ENCODE results near the gene DTNB.
"Not testable (repeated sequence)": the region's sequence is repeated elsewhere in the genome, so short reads cannot be mapped to it uniquely, and the experiment has no call there.

DTNB gene

DNA sequence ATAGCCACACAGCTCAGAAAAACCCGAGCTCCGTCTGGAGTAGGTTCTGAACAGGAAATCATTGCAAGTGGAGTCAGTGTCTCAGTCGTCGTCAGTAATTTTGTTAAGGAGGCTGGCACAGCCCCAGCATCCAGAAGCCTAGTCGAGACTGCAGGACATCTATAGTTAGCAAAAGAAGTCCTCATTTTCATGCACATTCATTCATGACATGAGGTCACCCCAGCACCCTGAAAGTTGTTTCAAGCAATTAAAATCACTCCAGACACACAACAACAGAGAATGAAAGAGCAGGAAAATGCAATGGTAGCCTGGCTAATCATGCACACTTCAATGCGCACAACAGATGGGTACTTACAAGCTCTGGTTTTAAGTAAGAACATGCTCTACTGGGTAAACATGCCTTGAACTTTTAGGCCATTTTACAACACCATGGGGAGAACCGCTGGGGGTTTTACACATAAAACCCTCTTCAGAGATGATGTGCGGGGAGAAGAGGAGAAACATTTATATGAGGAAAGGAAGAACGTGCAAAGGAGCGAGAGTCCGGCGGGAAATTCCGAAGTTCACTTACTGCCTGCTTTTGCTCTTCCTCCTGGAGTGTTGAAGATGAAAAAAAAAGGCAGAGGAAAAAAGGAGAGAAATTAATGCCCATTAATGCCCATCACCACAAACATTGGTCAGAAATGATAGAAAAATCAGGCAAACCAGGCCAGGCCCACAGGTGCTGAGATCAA is 254.3 kb downstream of the DTNB start:
- no peak for DNase-seq (ENCODE audit: low spot score)

DNA sequence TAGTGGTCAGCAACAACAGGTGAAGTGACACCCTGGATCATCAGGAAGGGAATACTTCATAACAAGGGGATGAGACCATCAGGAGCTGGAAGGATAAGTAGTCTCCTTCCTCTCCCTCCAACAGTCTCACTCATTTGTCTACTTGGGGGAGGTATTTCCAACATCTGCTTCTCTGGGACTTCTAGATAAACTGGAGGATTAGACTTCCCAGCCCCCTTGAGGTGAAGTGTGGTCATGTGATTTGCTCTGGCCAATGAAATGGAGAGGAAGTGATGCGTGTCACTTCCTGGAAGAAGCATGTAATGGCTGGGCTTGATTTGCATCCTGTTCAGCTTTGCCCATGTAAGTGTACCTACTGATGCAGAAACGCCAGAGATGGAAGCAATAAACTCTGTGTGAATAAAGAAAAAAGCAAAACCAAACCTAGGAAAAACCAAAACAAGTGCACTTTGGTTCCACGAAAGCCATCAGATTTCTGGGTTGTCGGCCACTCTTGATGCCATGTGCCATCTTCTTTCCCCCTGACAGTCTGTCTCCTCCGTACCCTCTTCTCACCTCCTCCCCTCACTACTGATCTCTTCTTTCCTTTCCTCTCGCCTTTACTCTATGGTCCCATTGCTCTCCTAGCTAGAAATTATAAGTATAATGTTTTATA is 255.5 kb downstream of the DTNB start:
- no peak for DNase-seq (ENCODE audit: low spot score)

DNA sequence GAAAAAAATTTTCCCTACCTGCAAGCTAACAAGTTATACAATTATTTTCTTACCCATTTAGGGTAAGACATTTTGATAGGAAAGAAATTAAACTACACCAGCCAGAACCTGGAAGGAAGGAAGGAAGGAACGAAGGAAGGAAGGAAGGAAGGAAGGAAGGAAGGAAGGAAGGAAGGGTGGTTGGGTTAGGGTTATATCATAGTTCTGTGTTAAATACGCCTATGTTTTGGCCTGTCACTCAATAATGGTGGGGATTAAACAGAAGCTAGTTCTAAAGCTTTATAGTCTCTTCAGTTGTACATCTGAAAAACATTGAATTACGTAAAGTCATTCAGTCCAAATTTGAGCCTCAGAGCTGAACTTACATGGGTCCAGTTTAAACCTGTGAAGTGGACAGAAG is 256.7 kb downstream of the DTNB start:
- no peak for DNase-seq (ENCODE audit: low spot score)

DNA sequence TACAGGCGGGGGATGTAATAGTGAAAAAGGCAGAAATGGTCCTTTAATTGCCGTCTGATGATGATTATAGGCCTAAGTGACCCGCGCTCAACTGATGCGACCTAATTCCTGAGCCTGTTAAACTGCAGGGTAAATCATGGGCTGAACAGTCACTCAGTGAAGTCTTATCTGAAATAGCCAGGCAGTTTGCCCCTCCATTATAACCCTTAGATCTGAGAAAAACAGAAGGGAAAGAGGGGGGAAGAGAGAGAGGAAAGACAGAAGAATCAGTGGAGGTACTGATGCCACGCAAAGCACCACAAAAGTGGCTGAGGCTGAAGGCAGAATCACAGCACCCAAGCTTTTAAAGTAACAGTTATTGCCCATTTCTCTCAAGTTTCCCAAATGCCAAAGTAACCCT is 258.6 kb downstream of the DTNB start:
- no peak for DNase-seq (ENCODE audit: low spot score)

DNA sequence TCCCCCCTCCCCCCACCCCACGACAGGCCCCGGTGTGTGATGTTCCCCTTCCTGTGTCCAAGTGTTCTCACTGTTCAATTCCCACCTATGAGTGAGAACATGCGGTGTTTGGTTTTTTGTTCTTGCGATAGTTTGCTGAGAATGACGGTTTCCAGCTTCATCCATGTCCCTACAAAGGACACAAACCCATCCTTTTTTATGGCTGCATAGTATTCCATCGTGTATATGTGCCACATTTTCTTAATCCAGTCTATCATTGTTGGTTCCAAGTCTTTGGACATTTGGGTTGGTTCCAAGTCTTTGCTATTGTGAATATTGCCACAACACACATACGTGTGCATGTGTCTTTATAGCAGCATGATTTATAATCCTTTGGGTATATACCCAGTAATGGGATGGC is 260.0 kb downstream of the DTNB start:
- not testable (repeated sequence) for DNase-seq (ENCODE audit: low spot score)

DNA sequence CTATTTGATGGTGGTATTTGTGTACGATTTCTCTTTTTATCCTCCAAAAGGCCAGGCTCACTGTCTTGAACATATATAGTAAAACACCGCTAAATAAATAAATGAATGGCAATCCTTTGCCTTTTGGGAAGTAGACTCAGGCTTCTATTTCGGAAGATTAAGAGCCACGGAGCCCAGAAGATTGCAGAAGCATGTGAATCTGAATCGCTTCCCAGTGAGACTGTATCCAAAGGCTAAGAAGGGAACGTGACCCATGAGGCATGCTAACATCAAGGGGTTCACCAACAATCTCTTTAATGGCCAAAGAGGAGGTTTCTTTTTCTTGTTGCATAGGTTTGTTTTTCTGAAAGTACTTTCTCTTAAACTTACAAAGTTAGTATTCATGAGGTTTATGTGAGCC is 261.6 kb downstream of the DTNB start:
- DNase-seq (ENCODE audit: low spot score) = no peak

DNA sequence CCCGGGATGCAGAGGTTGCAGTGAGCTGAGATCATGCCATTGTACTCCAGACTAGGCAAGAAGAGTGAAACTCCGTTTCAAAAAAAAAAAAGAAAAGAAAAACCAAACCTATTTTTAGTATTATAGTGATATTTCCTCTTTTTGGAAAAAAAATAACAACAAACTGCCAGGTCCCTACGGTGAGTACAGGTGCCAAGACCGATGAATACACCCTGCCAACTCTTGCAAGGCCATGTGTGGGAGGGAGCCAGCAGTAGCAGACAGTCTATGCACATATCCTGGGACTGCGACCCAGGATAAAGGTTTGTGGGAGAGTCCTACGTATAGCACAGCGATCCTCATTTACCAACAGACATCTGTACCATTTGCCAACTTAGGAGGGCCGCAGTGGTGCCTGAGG is 262.1 kb downstream of the DTNB start:
- DNase-seq (ENCODE audit: low spot score) = no peak

DNA sequence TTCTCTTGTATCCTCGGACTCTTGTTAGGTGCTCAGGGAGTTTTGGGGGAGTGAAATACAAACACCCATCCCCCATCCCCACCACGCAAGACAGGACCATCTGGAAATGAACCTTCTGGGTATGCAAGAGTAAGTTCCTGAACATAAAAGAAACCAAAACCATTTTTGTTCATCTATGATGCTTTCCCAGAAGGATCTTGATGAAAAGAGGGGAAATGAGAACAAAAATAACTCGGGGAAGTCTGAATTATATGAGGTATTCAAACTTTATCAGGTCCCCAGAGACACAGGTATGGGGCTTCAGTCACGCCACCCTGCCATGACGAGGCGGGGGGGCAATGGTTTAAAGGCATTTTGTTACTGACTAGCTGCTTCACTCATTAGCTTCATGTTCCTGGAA is 263.0 kb downstream of the DTNB start:
- DNase-seq (ENCODE audit: low spot score) = no peak

DNA sequence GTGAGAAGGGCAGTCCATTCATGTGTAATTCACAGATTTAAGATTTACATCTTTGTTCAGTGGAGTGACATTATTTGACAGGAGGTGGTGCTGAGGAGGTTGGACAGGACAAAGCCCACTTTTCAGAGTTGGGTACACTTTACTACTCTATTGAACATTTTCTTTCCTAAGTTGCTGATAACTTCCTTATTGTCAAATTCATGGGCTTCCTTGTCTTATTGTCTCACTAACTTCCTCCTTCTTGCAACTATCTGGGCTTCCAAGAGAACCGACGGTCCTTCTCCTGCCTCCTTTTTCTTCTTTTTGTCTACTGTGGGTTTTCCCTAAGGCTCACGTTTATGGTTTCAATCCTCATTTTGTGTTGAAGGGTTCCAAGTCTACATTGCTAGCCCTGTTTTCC is 263.9 kb downstream of the DTNB start:
- DNase-seq (ENCODE audit: low spot score) = no peak

DNA sequence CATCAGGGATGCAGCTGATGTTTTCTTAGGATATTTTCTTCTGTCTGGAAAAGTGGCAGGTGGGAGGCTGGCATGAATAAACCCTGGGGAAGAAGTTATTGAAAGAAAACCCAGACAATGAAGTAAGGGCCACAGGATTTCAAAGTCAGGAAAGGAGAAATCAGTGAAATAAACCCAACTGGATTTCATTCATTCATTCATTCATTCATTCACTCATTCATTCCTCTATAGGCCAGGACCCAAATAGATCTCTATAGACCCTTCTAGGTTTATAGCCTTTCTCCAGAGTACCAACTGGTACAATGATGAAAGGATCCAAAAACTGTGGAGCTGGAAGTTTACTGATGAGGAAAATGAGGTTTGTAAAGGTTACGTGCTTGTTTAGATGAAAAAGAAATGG is 264.3 kb downstream of the DTNB start:
- no peak for DNase-seq (ENCODE audit: low spot score)

DNA sequence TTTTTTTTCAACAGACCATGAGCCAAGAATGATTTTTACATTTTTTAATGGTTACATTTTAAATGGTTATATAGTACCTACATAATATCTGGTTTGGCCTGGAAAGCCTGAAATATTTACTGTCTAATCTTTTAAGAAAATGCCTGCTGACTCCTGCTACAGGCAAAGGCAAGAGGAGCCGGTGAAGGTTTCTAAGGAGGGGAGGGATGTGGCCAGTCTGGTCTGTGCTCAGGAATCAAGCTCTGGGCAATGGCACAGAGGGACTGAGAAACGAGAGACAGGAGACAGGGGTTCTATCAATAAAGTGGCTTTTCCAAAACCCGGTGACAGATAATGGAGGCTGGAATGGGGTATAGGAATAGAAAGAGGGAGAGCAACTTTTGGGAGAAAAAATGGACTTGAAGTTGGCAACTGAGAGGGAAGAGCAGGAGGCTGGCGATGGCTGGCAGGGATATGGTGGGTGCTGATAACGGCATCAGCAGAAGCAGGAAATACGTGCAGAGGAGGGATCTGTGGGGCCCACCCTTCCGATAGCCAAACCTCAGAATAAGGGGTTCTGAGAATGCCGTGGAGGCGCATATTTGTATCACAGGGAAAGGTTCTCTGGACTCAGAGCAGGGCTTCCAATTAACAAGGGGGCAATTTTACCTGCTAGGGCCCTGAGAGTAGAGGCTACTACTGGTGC is 267.6 kb downstream of the DTNB start:
- no peak for DNase-seq (ENCODE audit: low spot score)

DNA sequence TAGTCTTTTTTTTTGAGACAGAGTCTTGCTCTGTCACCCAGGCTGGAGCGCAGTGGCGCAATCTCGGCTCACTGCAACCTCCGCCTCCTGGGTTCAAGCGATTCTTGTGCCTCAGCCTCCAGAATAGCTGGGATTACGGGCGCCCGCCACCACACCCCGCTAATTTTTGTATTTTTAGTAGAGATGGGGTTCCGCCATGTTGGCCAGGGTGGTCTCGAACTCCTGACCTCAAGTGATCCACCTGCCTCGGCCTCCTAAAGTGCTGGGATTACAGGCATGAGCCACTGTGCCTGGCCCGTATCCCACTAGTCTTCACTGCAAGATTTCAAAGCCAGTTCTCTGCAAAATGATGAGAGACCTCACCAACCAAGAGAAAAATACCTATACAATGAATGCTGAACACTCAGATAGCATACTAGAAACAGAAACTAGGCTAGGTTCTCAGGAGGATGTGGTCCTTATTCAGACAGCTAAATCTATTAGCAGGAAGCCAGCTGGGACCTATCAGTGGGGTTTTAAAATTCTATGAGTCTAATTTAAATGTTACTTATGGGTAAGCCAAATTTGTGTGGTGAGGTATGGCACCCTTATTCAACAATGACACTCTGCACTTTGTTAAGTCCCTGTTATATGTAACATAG is 270.1 kb downstream of the DTNB start:
- not testable (repeated sequence) for DNase-seq (ENCODE audit: low spot score)

DNA sequence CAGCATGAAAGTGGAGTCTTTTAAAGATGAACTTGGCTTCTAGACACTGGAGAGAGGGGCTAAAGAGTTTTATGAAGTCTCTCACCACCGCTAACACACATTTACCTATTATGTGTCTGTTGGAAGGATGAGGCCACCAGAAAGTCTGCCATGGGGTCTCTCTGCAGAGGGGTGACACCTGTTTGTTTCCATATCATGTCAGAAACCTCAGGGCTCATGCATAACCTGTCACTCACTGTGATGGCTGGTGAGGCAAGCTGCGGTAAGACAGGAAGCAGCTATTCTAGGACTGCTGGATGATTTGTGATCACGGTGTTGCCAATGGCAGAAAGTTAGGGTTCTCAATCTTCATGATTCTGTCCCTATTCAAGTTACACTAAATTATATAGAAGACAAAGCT is 270.9 kb downstream of the DTNB start:
- DNase-seq (ENCODE audit: low spot score) = no peak

DNA sequence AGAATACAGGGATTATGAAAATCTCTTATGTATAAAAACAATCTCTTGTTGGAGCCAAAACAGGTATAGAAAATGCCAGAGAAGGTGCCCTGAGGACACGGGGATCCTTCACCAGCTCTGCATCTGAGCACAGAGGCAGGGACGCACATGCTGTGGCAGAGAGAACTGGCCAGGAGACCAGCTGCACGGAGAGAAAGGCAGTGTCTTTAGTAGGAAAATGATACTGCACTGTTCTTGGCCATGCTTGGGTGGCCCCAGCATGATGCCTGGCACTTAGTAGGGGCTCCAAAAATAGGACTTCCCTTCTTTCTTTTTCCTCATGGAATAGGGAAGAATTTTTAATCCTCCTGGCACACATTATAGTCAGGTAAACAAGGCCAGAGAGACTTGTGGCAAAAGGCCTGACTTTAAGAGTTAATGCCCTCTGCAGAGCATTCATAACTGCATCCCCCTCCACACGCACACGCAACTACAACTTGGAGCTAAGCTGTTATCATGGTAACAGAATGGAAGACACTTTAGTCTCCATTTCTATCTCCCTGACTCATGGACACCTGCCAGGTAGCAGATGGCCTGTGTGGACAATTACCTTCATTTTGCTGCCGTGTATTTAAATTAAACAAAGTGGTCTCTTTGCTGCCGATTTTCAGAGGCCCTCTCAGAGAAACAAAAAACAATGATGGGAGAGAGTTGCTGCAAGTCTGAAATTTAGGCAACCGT is 271.9 kb downstream of the DTNB start:
- DNase-seq (ENCODE audit: low spot score) = no peak

DNA sequence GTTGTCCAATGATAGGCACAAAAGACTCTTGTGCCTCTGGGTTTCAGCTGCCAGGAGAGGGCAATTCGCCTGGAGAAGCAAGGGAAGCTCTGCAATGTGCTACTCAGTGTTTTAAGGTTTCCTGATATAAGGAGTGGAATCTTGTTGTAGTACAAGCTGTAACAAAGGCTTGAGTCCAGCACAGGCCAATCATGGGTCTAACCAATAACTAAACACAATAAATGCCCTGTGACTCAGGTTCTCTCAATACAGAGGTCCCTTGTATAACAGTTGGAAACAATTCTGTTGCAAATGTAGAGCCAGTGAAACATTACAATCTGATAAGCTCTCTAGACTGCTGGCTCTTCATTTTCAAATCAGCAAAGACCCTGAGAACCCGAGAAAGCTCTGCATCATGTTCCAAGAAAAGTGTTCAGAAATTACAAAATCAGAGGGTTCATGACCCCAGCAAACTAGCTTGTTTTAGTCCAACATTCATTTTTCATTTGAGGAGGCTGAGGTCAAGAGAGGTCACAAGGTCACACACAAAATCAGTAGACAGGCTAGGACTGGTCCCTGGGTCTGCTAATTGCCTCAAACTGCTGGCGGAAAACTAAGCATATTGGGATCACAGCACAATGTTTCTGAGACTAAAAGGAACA is 272.7 kb downstream of the DTNB start:
- no peak for DNase-seq (ENCODE audit: low spot score)

DNA sequence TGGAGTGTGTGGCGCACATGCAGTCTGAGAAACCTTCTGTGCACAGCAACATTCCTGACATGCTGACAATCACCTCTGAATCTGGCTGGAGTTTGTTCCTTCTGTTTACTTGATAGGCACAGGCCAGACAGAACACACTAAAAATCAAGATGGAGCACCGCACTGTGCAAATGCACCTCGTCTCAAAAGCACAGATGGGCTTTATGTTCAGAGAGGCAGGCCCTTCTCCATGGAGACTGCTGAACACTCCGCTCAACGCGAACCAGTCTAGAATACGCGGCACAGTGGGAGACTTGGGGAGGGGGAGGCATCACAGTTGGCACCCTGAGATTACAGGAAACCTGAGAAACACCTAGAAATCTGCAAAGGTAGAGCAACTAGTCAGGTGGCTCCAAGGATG is 273.2 kb downstream of the DTNB start:
- no peak for DNase-seq (ENCODE audit: low spot score)

DNA sequence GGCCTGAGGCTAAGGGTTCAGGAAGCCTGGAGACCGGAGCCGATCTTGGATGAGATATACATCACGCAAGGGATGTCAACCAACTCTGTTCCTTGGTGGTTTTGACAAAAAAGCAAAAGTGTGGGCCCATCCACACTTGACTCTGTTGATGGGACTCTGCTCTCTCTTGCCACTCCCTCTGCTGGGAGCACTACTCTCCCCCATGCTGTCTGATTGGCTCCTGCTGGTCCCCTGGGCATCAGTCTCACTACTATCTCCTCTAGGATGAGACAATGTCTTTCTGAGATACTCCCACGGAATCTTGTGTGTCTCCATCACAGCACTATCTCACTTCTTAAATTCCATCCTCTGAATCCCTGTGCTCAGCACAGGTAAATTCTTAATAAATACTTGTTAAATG is 274.8 kb downstream of the DTNB start:
- DNase-seq (ENCODE audit: low spot score) = no peak

DNA sequence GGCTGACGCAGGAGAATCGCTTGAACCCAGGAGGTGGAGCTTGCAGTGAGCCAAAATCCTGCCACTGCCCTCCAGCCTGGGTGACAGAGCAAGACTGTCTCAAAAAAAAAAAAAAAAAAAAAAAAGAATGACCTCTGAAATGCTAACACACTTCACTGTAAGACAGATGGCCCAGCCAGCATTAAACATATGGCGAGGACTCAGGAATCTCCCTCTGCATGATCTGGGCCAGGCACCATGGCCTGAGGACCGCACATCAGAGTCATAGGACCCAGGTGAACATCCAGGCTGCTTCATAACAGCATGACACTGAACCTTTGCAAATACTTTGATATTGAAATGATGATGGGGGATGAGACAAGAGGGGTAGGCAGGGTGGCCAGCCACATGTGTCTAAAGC is 275.6 kb downstream of the DTNB start:
- no peak for DNase-seq (ENCODE audit: low spot score)

DNA sequence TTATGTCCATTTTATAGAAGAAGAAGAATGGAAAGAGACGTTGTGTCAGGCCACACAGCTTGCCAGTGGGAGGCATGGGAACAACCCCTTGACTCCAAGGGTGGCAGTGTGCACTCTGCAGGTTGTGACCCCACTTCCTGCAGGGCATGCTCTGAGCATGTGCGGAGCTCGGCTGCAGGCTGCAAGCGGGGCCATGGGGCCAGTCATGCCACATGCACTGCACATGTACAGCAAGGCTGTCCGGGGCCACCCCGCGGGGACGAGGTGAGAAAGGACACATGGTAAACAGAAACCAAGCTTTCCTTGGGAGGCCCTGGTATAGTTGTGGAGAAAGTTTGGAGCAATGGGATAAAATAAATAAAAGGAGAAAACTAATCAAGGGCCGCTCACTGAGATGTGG is 284.2 kb downstream of the DTNB start:
- DNase-seq (ENCODE audit: low spot score) = no peak

DNA sequence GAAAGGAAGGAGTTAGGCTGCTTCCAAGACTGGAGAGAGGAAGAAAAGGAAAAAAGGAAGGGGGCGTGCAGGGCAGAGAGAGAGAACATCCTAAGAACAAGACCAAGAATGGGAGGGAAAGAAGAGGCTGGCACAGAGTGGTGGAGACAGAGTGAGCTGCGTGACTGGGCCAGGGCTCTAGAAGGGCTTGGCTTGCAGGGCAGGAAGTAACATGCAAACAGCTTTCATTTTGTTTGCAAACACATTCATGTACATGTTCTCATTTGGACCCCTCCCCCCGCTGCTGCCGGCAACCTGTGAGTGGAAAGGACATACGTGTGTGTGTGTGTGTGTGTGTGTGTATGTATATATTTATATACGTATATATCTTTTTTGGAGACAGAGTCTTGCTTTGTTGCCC is 284.9 kb downstream of the DTNB start:
- no peak for DNase-seq (ENCODE audit: low spot score)

DNA sequence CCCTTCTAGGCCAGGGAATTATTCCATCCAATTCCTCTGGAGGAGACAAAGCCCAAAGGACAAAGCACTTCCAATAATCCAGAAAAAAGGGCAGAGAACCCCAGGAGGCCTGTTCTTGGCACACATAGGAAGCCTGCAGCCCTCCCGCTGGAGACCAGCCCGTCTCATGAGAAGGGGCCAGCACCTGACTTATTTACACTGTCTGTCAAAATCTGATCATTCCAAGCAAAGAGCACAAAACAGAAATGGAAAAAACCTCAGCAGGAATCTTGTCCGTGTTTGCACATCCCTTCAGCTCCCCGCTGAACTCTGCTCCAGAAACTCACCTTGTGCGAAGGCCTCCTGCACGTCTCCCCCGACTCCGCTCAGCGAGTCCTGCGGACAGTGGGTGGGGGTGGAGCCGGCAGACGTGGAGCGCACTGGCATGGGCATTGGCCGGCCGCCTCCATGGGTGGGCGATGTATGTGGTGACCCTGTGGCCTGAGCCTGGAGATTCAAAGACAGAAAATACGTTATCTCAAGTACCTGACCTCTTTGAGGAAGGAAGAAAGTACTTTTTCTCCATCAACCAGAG is 285.4 kb downstream of the DTNB start:
- DNase-seq (ENCODE audit: low spot score) = no peak

All from AG20443 (cell line).